Fibroblast of mammary gland (primary cell): ENCODE results near the gene CYFIP1.

ENCODE experiments used
- DNase-seq: peaks from one replicate; pipeline ENCODE4 v3.0.0-alpha.2; 2010; ENCODE audit warnings: low read depth
- H3K4me3 ChIP-seq: 2 replicates; pipeline ENCODE4 v1.5.1; 2011; ENCODE audit warnings: low read depth, mild to moderate bottlenecking, low read length, moderate library complexity; ENCODE audit not compliant: control insufficient read depth
- CTCF ChIP-seq: conservative IDR thresholded peaks from 2 replicates; pipeline ENCODE4 v1.5.1; 2011; ENCODE audit warnings: low read depth, low read length, inconsistent platforms; ENCODE audit not compliant: control insufficient read depth, insufficient read depth

Gene CYFIP1

GRCh38 chr15:22903427-22903826 lies 76.7 kb downstream of the CYFIP1 start:
- TF ChIP-seq CTCF = no peak
- no peak overlapping the region for H3K4me3 ChIP-seq
- DNase-seq = no peak

GRCh38 chr15:22902981-22903380 lies 77.2 kb downstream of the CYFIP1 start:
- H3K4me3 ChIP-seq = no peak overlapping the region
- no peak for TF ChIP-seq CTCF

GRCh38 chr15:22902578-22902977 lies 77.6 kb downstream of the CYFIP1 start:
- no peak overlapping the region for H3K4me3 ChIP-seq
- TF ChIP-seq CTCF = no peak
- no peak for DNase-seq

More at GRCh38 chr15:22902981-22903380, 77.2 kb downstream of the CYFIP1 start:
- no peak for DNase-seq

- no peak for TF ChIP-seq CTCF
- DNase-seq = no peak
These were observed 78.1 kb downstream of the CYFIP1 start for GRCh38 chr15:22902046-22902445.

GRCh38 chr15:22895465-22896190 lies 84.5 kb downstream of the CYFIP1 start:
- no peak overlapping the region for H3K4me3 ChIP-seq
- no peak for TF ChIP-seq CTCF
- peak; percentile 56 for DNase-seq

More at GRCh38 chr15:22902046-22902445, 78.1 kb downstream of the CYFIP1 start:
- H3K4me3 ChIP-seq = no peak overlapping the region

- DNase-seq = no peak
- no peak for TF ChIP-seq CTCF
- no peak overlapping the region for H3K4me3 ChIP-seq
These were observed 86.3 kb downstream of the CYFIP1 start for GRCh38 chr15:22893881-22894280.

- H3K4me3 ChIP-seq = no peak overlapping the region
- TF ChIP-seq CTCF = no peak
- no peak for DNase-seq
These were observed 87.1 kb downstream of the CYFIP1 start for GRCh38 chr15:22893081-22893480.
